Osteocyte (in vitro differentiated cells): Measurements from ENCODE around the gene CHRNB4. TPM values are rescaled to one million over a fixed set of nuclear protein-coding genes. Genes with fewer than 3 reads are reported as not detected.

Source experiments
- DNase-seq: peaks from one replicate; pipeline ENCODE4 v3.0.0; 2021; ENCODE audit warnings: mixed read lengths; ENCODE audit not compliant: unreplicated experiment; ENCODE audit errors: extremely low spot score
- H3K27ac Mint-ChIP-seq: one replicate; pipeline ENCODE4 v1.8.0; 2021; ENCODE audit warnings: mild to moderate bottlenecking, mixed read lengths; ENCODE audit not compliant: unreplicated experiment
- H3K27me3 Mint-ChIP-seq: one replicate; pipeline ENCODE4 v1.8.0; 2021; ENCODE audit warnings: mixed read lengths; ENCODE audit not compliant: unreplicated experiment
- H3K36me3 Mint-ChIP-seq: one replicate; pipeline ENCODE4 v1.8.0; 2021; ENCODE audit warnings: mixed read lengths; ENCODE audit not compliant: unreplicated experiment
- H3K4me1 Mint-ChIP-seq: one replicate; pipeline ENCODE4 v1.8.0; 2021; ENCODE audit warnings: mixed read lengths; ENCODE audit not compliant: unreplicated experiment
- H3K4me3 Mint-ChIP-seq: one replicate; pipeline ENCODE4 v1.8.0; 2021; ENCODE audit warnings: mild to moderate bottlenecking, moderate library complexity, mixed read lengths; ENCODE audit not compliant: unreplicated experiment
- H3K9me3 Mint-ChIP-seq: one replicate; pipeline ENCODE4 v1.8.0; 2021; ENCODE audit warnings: mixed read lengths; ENCODE audit not compliant: unreplicated experiment
- CTCF ChIP-seq: fragments of 200-600 bp; sonication (generic); IDR thresholded peaks from 2 replicates; pipeline ENCODE4 v1.5.0; 2021; ENCODE audit warnings: antibody characterized with exemption, mild to moderate bottlenecking, moderate library complexity
- total RNA-seq: library from RNA; stranded (reverse); gene quantifications from 2 replicates; pipeline ENCODE4 v1.2.1, GENCODE V29; 2021

The CHRNB4 gene
- total RNA-seq, 1 donor from 2014 or later, result not detected

DNA sequence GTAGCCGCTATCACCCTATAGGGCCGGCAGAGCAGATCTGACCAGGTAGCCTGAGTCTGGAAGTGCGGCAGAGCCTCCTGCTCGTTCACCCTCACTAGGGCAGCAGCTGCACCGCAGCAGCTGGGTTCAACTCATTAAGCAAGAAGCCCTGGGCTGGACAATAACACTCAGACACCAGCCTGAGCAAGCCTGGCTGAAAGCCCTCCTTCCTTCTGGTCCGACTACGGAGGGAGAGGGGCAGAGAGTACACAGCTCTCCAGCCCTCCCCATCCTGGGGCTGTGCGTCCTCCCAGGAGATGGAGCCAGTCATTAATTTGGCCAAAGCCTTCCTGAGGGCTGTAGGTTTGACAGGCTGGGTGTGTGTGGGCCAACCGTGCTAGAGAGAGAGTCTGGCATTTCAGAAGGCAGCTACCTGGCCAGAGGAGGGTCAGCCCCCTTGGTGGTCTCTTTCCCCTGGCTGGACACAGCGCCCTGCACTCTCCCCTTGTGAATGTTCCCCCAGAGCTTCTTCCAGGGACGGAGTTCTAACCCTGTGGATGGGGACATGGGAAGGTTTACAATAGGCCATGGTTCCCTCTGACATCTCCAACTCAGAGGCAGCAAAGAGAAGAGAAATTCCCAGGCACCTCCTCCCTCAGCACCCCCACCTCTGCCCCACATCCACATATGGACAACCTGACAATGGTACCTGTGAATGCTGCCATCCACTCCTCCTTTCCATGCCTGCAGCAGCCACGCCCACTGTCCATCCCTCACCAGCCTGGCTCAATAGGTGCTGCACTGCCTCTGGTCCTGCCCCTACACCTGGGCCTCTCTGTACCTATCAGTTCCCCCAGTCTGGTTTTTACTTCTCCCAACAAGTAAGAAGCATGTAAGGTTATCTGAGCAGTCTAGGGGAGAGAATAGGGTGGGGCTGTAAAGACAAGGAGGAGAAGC lies 6.5 kb downstream of the CHRNB4 start:
- DNase-seq, result no peak
- Mint-ChIP-seq H3K9me3 (peaks cover 3% of the 10 kb centered on the region), H3K4me1 (no peaks in the 10 kb centered on the region), H3K36me3 (peaks cover 2% of the 10 kb centered on the region), H3K27ac (no peak overlapping the region), H3K27me3 (peaks cover 37% of the 10 kb centered on the region), H3K4me3 (no peak overlapping the region)
- TF ChIP-seq CTCF, result no peak

DNA sequence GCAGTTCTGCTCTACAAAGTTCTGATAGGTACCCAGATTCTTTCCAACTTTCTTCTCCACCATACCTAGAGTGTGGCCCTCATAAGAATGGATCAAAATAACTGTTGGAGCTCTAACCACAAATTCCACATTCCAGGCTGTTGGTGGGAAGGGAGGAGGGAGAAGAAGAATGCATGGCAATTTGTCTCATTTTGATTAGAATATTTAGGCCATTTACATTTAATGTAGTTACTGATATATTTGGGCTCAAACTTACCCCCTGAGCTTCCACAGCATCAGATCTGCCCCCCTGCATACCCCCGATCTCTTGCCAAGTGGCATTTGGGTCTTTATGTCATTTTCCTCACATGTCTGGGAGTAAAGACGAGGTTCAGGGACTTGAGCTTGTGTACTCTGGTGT lies 7.7 kb downstream of the CHRNB4 start:
- H3K9me3 Mint-ChIP-seq, result peaks cover 3% of the 10 kb centered on the region
- no peaks in the 10 kb centered on the region for H3K4me1 Mint-ChIP-seq
- H3K36me3 Mint-ChIP-seq, result peaks cover 2% of the 10 kb centered on the region
- no peak overlapping the region for H3K27ac Mint-ChIP-seq
- no peak overlapping the region for H3K4me3 Mint-ChIP-seq
- H3K27me3 Mint-ChIP-seq, result peaks cover 48% of the 10 kb centered on the region
- no peak for TF ChIP-seq CTCF
- no peak for DNase-seq

DNA sequence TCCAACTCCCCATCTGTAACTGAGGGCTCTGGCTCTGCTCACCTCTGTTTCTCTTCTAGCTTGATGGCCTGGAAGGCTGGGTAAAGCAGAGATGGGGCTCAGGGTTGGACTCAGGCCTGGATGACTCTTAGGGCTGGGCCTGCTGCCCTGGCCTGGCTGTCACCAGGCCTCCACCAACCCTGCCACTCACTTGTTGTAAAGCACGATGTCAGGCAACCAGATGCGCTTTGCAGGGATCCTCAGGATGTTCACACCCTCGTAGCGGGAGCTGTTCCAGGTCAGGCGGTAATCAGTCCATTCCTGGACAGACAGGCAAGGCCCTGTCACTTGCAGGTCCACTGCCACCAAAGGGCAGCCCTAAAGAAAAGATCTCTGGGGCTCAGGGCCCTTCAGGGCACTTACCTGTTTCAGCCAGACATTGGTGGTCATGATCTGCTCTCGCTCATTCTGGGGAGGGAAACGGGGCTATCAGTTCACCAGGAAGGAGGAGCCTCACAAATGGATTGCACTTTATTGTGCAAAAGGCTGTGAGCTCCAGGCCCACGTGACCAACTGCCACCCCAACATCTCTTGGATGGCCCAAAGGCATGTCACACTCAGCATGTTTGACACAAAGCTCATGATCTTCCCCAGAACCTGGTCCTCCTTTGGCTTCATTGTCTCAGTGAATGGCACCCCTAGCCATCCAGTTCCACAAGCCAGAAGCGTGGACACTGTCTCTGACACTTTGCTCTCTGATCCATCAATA lies 9.9 kb downstream of the CHRNB4 start:
- H3K27me3 Mint-ChIP-seq, result peaks cover 51% of the 10 kb centered on the region
- no peak for TF ChIP-seq CTCF
- no peak overlapping the region for H3K27ac Mint-ChIP-seq
- DNase-seq, result peak; percentile 60
- H3K4me3 Mint-ChIP-seq, result no peak overlapping the region
- peaks cover 2% of the 10 kb centered on the region for H3K36me3 Mint-ChIP-seq
- H3K9me3 Mint-ChIP-seq, result peaks cover 3% of the 10 kb centered on the region
- no peaks in the 10 kb centered on the region for H3K4me1 Mint-ChIP-seq

GRCh38 chr15:78629716-78630065 lies 11.3 kb downstream of the CHRNB4 start:
- H3K36me3 Mint-ChIP-seq, result peaks cover 2% of the 10 kb centered on the region
- H3K27ac Mint-ChIP-seq, result no peak overlapping the region
- no peak overlapping the region for H3K4me3 Mint-ChIP-seq
- no peak for DNase-seq
- peaks cover 59% of the 10 kb centered on the region for H3K27me3 Mint-ChIP-seq
- H3K4me1 Mint-ChIP-seq, result no peaks in the 10 kb centered on the region
- TF ChIP-seq CTCF, result no peak
- H3K9me3 Mint-ChIP-seq, result peaks cover 3% of the 10 kb centered on the region
